A172 (cell line): Measurements from ENCODE around the gene TEKT3. TPM values are rescaled to one million over a fixed set of nuclear protein-coding genes. Genes with fewer than 3 reads are reported as not detected.

Source experiments
- DNase-seq: peaks from one replicate; pipeline ENCODE4 v3.0.0-alpha.2; 2015; ENCODE audit warnings: low spot score
- total RNA-seq: library from RNA; depleted of rRNA; stranded (reverse); fragments of >200 nt; shearing (Covaris generic); gene quantifications from 2 replicates; pipeline ENCODE4 v1.2.3, GENCODE V29; 2014; rRNA removed

Gene TEKT3
- not detected in 2 replicates for total RNA-seq

DNA sequence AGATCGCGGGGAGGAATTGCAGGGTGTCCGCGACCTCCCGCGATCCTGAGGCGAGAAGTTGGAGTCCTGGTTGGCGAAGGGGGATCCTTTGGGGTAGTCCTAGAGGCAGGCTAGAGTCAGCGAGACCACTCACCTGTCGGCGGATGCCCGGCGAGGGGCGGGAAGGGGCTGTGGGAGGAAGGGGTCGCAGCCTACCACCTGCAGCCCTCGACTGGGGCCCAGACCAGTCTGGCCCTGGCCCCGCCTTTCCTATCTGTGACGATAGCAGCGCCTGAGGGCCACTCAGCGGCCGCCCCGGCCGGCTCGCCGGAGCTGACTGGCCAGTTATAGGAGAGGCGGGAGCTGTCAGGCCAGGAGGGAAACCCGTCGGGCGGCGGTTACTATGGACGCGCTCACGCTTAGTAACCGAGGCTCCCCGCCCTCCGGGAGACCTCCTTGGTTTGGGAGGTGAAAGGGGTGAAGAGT lies at the start of gene TEKT3:
Gene TEKT3 (minus strand): TSS at position 213 of the 465 bp plus-strand sequence. CDS start 10,012 bp downstream, outside the sequence.
- DNase-seq: peak; percentile 59

DNA sequence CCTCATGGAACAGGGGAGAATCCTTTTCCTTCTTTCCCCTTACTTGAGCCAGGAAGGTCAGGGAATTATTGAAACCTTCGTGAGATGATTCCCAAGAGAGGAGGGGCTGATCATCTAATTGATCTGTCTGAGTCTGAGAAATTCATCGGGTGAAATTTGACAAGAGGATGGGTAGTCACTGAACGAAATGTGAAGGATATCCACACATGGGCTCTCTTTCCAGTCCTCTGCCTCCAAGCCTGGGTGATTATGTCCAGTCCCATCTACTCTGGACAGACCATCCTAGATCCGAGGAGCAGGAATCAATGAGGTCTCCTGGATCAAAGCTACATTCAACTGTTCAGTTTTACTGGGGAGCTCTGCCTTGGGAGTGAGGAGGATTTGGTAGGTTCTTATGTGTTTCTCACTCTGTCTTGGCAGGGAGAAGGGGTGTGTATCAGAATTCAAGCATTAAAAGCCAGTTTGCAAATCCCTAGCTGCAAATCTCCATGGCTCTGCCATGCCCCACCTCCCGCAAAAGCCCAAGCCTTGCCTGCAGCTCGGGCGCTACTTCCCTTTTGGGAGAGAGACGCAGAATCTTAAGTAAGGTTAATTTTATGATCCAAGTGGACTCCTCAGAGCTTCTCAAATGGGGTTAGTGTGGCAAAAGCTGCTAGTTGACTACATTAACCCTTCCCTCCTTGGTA lies 47.1 kb upstream of the TEKT3 start:
- DNase-seq: no peak

DNA sequence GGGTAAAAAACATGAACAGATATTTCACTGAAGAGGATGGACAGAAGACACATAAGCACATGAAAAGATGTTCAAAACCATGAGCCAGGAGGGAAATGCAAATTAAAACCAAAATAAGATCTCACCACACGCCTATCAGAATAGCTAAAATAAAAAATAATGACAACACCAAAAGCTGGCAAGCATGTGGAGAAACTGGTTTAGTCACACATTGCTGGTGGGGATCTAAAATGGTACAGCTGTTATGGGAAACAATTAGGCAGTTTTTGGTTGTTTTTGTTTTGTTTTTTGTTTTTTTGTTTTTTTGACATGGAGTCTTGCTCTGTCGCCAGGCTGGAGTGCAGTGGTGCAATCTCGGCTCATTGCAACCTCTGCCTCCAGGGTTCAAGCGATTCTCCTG lies 44.7 kb upstream of the TEKT3 start:
- no peak for DNase-seq

DNA sequence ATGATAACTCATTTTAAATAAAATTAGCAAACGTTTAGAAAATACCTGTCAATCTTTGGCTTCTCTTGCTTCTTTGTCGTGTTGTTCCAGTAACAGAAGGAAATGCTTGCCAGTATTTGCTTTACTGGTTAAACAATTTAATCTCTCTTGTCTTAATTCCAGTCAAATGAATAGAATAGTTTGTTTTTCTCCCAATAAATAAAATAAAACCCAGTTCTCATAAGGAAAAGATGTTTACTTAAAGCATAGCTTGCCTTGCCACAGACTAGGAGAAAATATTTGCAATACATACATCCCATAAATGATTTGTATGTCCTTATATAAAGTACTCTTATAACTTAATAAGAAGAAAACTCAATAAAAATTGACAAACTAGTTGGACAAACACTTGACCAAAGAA lies 43.9 kb upstream of the TEKT3 start:
- DNase-seq: no peak

DNA sequence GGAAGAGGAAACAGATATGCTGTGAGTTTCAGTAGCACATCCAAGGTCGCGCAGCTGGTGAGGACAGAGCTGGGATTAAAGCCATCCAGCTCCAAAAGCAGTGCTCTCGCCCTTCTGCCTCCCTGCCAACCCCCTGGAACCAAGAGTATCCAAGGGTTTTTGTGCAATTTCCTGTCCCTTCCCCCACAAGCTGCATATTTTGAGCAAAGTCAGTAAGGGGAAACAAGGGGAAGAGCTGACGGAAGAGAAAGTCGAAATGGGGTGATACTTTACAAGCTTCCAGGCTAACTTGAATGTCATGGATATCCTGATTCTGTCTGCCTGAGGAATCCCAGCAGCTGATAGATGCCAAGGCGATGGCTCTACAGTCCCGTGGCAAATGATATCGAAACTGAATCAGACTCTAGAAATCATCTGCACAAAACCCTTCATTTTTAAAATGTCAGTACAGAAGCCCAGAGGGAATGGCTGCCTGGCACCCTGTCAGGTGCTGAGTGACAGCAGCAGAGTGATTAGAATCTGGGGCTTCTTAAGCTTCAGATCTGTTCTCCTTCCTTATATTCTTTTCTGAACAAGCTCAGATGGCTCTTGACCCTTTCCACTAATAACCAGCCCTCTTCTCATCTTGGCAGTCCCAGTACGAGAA lies 42.9 kb upstream of the TEKT3 start:
- DNase-seq: peak; percentile 27

DNA sequence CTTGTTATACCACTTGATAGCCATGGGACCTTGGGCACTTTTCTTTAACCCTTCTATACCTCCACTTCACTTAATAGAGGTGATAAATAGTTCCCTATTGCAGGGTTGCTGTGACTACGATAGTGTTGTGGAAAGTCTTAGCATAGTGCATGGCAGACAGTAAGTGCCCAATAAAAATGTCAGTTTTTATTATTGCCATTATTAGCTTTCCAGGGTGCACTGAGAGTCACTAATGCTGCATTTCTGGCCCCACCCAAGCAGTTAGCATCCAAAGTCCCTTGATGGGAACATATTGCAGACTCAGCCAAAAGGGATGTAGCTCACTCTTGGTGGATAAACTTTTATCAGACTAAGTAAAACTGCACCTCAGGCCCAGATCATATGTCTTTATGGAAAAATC lies 41.5 kb upstream of the TEKT3 start:
- DNase-seq: no peak

DNA sequence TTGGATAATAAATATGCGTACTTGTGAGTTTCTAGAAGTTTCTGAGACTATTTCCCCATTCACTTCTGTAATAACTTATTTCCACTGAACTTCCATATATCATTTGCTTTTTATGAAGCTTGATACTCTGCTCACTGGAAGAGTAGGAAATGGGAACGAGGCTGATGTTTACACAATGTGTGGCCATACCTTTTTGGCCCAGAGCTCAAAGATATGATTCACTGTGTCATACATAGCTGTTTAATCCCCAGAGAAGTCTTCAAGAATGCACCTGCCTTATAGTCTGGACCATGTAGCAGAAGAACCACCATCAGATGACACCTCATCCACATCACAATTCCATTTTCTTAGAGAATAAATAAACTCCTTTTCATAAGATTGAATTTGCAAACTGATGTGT lies 40.3 kb upstream of the TEKT3 start:
- no peak for DNase-seq

DNA sequence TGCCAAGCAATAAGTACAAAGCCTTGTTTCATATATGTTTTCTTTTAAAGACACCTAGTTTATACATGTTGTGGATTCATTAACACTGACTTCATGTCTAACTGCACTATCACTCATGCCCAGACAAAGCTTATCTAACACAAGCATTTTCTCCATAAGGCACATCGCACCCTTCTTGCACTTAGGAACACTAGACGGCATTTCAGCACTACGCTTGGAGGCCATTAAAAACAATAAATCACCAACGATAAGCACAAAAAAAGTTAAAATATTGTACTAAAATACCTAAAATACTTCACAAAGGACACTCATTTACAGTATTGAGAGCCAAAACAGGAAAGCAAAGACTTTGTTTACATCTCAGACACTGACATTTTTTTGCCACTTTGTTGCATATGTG lies 39.0 kb upstream of the TEKT3 start:
- DNase-seq: no peak

DNA sequence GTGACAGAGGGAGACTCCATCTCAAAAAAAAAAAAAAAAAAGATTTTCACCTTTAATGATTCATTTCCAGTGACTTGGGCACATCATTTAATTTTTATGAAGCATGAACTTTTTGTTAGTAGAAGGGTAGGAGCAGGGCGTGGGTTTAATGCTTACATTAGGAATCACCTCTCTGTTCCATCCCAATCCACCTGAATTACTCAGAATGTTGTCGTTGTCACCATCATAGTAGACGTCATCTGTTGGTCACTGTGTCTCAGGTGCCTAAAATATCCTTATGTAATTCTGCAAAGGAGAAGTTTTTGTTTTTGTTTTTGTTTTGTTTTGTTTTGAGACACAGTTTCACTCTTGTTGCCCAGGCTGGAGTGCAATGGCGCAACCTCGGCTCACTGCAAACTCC lies 38.3 kb upstream of the TEKT3 start:
- DNase-seq: no peak

DNA sequence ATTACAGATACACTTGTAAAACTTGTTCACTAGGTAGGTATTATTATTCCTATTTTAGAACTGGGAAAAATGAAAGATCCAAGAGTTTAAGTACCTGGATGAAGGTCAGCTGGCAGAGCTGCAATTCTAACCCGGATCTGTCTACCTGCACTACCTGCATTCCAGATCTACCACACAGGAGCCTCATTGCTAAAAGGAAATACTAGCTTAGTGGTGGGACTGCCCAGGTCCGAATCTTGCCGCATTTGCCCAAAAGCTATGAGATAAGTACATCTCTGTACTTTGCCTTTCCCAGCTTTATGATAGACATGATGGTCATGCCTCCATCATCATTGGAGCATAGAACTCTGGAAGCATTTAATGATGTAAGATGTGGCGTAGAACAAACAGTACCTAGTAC lies 36.8 kb upstream of the TEKT3 start:
- DNase-seq: no peak

DNA sequence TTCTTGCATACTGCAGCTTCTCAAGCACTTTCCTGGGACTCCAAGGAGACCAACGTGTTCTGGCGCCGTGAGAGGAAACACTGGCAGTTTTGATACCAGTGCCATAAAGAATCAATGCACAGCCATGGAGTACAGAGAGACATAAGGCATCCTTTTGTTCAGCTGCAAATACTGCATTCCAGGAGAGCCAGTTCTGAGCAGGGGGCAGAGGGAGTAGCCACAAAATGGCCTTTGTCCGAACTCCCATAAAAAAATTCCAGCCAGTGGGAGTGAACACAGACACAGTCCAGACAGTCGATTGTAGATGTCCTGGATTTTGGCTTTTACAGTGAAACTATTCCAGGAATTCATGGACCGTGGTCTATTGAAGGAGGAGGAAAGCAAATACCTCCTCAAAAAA lies 36.2 kb upstream of the TEKT3 start:
- peak; percentile 90 for DNase-seq

DNA sequence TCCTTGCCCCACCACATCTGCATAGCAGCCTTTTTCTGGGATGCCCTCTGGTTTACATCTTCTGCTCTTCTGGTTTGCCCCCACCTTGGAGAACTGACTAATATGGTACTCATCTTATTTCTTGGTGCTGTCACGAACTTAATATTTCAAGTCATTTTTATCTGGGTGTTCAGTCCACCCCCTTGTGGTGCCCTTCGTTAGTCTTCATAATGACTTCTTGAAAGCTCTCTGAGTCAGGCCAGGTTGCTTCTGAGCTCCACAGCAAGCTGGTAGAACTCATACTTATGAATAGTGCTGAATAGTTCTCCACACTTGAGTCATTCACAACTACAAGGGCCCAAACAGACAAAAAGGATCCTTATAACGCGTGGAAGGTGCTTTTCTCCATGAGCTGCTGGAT lies 35.8 kb upstream of the TEKT3 start:
- peak; percentile 84 for DNase-seq

DNA sequence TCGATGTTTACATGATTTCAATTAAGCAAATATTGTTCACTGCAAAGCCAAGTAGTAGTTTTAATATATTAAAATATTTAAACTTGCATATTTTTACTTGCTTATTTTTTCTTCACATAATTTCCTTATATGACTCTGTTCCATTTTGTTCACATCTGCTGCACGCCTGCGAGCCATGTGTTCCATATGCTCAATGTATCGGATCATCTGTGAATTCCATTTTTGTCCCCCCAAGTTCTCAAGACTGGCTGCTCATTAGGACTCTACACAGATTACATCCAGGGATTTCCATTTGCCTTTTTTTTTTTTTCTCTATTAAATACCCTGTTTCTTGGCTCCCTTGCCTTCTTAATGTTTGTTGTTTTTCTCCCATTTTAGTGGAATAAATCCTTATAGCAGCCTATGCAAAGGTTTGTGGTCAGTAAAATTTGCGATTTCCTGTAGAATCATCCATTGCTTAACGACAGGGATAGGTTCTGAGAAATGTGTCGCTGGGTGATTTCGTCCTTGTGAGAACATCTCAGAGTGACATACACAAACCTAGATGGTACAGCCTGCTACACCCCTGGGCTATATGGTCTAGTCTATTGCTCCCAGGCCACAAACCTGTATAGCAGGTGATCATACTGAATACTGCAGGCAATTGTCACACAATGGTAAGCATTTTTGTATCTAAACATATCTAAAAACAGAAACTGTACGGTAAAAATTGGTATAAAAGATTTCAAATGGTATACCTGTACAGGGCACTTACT lies 30.2 kb upstream of the TEKT3 start:
- DNase-seq: no peak

DNA sequence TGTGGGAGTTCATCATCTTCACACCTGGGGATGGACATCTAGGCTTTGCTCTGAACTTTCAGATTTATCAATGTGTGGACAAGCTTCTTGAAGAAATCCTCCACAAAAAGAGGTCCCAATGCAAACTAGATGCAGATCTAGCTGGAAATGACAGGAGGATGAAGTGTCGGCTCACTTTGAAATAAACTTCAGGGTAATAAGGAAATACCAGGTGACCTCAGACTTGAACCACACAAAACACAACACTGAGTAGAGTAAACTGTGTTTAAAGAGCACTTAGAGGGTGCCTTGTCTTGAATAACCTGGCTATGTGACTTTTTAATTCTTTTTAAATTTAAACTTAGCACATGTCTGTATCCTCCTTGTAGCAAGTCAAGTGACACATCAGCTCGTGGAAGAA lies 27.2 kb upstream of the TEKT3 start:
- DNase-seq: no peak

DNA sequence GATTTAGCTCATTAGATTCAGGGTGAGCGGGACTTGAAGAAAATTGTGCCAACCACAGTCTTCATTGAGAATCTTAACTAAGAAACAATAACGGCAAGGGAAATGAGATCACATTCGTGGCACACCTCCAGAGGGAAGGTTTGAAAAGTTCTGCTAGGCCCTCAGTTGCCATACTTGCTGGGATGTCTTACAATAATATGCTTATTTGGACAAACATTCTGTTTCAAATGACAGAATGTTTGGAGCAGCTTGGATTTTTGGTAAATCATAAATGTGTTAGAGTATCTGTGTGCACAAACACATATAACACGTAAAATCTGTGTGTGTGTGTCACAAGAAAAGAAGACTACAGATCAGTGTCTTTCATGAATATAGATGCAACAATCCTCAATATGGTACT lies 24.6 kb upstream of the TEKT3 start:
- DNase-seq: no peak

DNA sequence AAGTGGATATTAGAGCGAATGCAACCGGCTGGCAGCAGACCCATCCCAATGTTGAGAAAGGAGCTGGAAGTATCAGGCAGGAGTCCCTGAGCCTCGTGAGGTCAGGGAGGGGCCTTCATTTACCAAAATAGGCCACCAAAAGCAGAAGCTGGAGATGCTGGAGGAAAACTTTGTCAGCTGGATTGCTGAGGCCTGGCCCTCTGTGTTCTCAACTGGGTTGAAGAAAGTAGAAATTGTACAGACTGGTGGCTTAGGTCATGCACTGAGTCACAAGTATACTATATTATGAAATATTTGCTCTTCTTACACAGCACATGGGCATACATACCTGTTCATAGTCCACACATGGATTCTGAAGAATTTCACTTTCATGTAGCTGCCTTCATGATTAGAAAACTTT lies 23.2 kb upstream of the TEKT3 start:
- DNase-seq: no peak

DNA sequence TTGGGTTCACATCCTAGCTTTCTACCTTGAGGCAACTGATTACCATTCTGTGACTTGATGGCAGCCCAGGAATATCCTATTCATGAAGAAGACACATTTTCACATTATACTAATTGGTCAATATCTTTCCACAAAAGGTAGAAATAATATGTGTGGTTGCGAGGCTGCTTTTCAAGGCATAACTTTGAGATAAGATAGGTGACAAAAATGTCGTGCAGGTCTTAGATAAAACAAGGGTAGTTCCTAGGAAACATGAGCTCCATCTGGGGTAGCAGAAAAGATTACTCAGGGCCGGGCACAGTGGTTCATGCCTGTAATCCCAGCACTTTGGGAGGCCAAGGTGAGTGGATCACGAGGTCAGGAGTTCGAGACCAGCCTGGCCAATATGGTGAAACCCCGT lies 22.3 kb upstream of the TEKT3 start:
- no peak for DNase-seq

DNA sequence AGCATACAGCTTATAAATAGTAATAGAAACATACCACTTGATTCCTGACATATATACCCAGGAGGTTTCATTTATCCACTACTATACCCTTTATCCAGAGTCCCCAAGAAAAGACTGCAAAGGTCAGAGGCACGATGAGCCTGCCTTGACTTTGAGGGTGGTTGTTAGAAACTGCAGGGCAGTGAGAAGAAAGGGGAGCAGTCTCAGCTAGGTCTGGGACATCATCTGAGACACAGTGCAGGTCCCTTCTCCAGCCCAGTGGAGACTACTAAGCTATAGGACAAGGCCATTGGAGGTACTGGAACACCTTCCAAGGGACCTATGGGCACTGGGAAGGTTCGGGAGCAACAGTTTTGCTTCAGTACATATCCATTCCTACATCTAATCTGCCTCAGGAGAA lies 20.2 kb upstream of the TEKT3 start:
- no peak for DNase-seq

DNA sequence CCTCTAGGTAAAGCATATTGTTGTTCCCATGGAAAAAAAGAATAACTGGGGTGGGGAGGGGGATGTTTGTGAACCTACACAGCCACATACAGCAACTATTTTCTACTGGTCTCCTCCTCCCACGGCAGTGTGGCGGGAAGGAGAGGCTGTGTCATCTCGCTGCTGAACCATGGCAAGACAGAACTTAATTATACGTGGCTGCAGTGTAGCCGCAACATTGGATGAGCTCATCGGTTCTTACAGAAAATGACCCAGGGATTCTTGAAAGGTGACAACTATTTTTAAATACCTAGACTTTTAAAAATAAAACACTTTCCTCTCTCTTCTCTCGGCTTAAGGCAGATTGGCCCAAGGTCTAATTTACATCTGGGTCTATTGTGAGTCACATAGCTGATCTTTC lies 19.8 kb upstream of the TEKT3 start:
- DNase-seq: peak; percentile 59

DNA sequence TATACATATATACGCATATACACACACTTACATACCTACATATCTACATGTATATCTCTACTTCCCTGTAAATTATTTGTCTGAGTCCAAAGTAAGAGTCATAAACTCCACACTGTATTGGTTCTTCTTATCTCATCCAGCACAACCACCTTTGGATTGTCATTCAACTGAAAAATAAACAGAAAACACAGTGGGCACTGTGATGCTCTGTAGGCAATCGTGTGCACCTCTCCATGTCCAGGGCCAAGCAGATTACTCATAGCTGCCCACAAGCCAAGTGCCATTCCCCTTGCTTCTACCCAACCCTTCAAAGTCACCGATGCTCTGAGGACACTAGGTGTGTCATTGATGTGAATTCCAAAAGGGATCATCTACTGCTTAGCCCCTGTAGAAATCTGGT lies 12.9 kb upstream of the TEKT3 start:
- DNase-seq: no peak

DNA sequence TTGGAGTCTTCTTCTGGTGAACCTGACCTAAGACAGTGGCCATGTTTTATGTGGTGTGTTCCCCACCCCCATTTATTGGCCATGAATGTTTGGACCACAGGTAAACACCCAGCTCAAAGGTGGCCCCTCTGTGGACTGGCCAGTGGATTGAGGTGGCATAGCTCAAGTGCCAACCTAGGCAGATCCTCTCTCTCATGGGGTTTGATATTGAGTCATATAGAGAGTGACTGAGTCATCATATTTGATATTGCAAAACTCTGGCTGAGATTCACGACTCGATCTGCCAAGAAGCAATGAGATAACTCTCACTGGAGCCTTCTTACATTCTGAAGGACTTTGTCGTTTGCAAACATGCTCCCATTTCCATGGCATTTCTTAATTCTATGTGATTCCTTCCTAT lies 10.5 kb upstream of the TEKT3 start:
- DNase-seq: peak; percentile 52

DNA sequence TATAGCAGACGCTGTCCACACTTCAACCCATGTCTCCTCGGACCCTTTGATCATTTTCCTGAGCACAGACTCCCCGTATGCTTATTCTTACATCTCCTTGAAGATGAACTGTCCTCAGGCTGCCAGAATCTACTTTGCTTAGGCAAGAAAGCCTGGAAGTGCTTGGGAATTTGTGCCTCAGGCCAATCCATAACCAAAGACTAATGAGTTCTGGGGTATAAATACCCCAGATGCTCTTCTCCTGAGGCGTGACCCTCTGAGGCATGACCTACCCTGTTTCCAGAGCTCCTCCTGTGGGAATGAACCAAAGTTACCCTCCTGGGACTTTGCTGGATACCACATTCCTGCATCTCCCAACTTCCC lies 10.1 kb upstream of the TEKT3 start:
- DNase-seq: no peak
